ENCODE measurements around the gene TOM1L1. TPM values are rescaled to one million over a fixed set of nuclear protein-coding genes. Genes with fewer than 3 reads are reported as not detected.
A peak's percentile ranks its signal among the peaks of the same experiment; 100 is the strongest.

The TOM1L1 gene
- total and polyA plus RNA-seq, 3 donors from 2014 or later = 27.9 to 35.5 (median 28.7) TPM

DNA sequence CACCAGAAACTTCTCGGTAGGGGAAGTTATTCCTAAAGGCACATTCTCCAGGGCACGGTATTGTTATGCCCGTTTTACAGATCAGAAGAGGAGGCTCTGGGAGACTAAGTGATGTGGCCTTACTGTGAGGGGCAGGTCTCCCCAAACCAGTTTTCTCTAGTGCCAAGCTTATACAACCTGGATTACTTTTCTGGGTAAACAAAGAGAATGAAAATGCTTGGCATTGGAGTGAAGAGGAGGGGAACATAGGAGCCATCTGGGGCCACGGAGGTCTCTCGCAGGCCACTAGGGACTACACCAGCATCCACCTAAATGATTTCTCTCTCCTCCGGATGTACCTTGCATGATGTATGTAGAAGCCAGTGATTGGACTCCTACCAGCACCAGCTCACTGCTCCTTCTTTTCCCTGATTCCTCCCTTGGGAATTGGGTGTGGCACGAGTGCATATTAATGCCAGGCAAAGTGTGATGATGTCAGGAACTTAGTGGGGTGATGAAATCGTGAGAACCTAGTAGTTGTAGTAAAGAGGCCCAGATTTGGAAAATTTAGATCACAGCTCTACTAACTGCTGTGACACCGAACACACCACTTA is 674 bp downstream of the TOM1L1 start:
- no peaks in the 10 kb centered on the region for H3K9me3 ChIP-seq
- H3K27ac ChIP-seq = no peak overlapping the region
- 42 to 61% methylated on average over 9 of the region's 9 CpGs for WGBS, 2 donors
- no peak for DNase-seq
- no peaks in the 10 kb centered on the region for H3K36me3 ChIP-seq (ENCODE audit: low read depth, missing control alignments)
- H3K27me3 ChIP-seq = no peaks in the 10 kb centered on the region
- no peak for TF ChIP-seq POLR2A (IDR thresholded peaks at IDR 0.05)
- peaks cover 3% of the 10 kb centered on the region for H3K4me1 ChIP-seq
- H3K4me3 ChIP-seq = peak overlapping the region; percentile 58 to 75
- intact Hi-C loops (cut with DNase I; ENCODE audit: low total_unique reads) = no loop called here

GRCh38 chr17:54902017-54902416 is 1.4 kb downstream of the TOM1L1 start:
- Histone ChIP-seq H3K9me3 (no peaks in the 10 kb centered on the region), H3K4me3 (no peak overlapping the region), H3K36me3 (ENCODE audit: low read depth, missing control alignments) (no peaks in the 10 kb centered on the region), H3K4me1 (peaks cover 3% of the 10 kb centered on the region), H3K27me3 (no peaks in the 10 kb centered on the region), H3K27ac (no peak overlapping the region)
- intact Hi-C loops (cut with DNase I; ENCODE audit: low total_unique reads) = no loop called here
- TF ChIP-seq, protein P1, sequence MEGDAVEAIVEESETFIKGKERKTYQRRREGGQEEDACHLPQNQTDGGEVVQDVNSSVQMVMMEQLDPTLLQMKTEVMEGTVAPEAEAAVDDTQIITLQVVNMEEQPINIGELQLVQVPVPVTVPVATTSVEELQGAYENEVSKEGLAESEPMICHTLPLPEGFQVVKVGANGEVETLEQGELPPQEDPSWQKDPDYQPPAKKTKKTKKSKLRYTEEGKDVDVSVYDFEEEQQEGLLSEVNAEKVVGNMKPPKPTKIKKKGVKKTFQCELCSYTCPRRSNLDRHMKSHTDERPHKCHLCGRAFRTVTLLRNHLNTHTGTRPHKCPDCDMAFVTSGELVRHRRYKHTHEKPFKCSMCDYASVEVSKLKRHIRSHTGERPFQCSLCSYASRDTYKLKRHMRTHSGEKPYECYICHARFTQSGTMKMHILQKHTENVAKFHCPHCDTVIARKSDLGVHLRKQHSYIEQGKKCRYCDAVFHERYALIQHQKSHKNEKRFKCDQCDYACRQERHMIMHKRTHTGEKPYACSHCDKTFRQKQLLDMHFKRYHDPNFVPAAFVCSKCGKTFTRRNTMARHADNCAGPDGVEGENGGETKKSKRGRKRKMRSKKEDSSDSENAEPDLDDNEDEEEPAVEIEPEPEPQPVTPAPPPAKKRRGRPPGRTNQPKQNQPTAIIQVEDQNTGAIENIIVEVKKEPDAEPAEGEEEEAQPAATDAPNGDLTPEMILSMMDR (IDR thresholded peaks at IDR 0.05) = no peak
- no peak for TF ChIP-seq POLR2A (IDR thresholded peaks at IDR 0.05)
- DNase-seq = no peak
- 90 to 92% methylated on average over 9 of the region's 9 CpGs for WGBS, 2 donors

DNA sequence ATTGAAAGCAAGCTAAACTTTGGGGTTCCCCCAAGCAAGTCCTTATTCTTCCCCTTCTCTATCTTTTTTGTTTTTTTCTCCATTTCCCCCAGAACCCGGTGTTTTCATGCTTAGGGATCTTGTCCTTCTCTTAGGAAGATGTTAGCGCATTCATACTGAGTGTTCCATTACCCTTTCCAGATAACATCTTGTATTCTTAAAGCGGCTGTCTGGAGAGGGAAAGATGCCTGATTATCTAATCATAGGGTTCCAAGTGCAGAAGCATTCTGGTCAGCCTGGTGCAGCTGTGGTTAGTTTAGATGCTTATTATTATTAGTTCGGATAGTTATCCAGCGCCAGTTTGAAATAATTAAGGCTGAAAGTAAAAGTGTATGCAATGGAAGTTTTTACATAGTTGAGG is 2.0 kb downstream of the TOM1L1 start:
- Histone ChIP-seq H3K9me3 (no peaks in the 10 kb centered on the region), H3K27me3 (no peaks in the 10 kb centered on the region), H3K36me3 (ENCODE audit: low read depth, missing control alignments) (no peaks in the 10 kb centered on the region), H3K27ac (no peak overlapping the region), H3K4me3 (no peak overlapping the region), H3K4me1 (peaks cover 3% of the 10 kb centered on the region)
- intact Hi-C loops (cut with DNase I; ENCODE audit: low total_unique reads) = no loop called here
- WGBS, 2 donors = 55 to 59% methylated on average over 5 of the region's 5 CpGs
- DNase-seq = no peak
- TF ChIP-seq, protein P1 (IDR thresholded peaks at IDR 0.05) = no peak
- TF ChIP-seq POLR2A (IDR thresholded peaks at IDR 0.05) = no peak

GRCh38 chr17:54903375-54903774 is 2.7 kb downstream of the TOM1L1 start:
- WGBS, 2 donors = 31 to 50% methylated on average over 1 of the region's 1 CpG
- no peak overlapping the region for H3K27ac ChIP-seq
- intact Hi-C loops (cut with DNase I; ENCODE audit: low total_unique reads) = no loop called here
- TF ChIP-seq, protein P1 (IDR thresholded peaks at IDR 0.05) = no peak
- no peak for TF ChIP-seq POLR2A (IDR thresholded peaks at IDR 0.05)
- H3K4me1 ChIP-seq = peaks cover 3% of the 10 kb centered on the region
- peak; percentile 58 for DNase-seq
- no peaks in the 10 kb centered on the region for H3K27me3 ChIP-seq
- H3K9me3 ChIP-seq = no peaks in the 10 kb centered on the region
- H3K4me3 ChIP-seq = no peak overlapping the region
- H3K36me3 ChIP-seq (ENCODE audit: low read depth, missing control alignments) = no peaks in the 10 kb centered on the region

DNA sequence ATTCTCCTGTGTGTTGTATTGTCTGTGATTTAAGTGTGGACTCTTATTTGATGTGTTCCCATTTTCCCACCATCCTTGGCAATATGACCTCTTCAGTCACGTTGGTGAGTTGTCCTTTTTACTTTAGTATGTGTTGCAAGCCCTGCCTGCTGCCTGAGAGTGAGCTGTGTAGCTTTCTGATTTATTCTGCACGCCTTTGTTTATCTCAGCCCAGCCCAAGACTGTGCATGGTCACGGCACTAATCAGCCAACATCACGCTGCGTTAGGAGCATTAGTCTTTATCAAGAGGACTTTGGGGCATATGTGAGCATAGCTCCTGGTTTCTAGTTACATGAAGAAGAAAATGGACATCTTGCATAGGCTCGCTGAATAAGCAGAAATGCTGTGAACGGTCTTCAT is 6.0 kb downstream of the TOM1L1 start:
- no peaks in the 10 kb centered on the region for H3K9me3 ChIP-seq
- no peak for TF ChIP-seq POLR2A (IDR thresholded peaks at IDR 0.05)
- TF ChIP-seq, protein P1 (IDR thresholded peaks at IDR 0.05) = no peak
- 91 to 93% methylated on average over 7 of the region's 7 CpGs for WGBS, 2 donors
- DNase-seq = no peak
- no peaks in the 10 kb centered on the region for H3K36me3 ChIP-seq (ENCODE audit: low read depth, missing control alignments)
- intact Hi-C loops (cut with DNase I; ENCODE audit: low total_unique reads) = no loop called here
- H3K4me3 ChIP-seq = no peak overlapping the region
- no peaks in the 10 kb centered on the region for H3K27me3 ChIP-seq
- H3K4me1 ChIP-seq = peaks cover 3% of the 10 kb centered on the region
- H3K27ac ChIP-seq = no peak overlapping the region
